Keratinocyte (primary cell): Measurements from ENCODE around the gene ZMIZ1. TPM values are rescaled to one million over a fixed set of nuclear protein-coding genes. Genes with fewer than 3 reads are reported as not detected.

Experiments used
- DNase-seq: peaks from one replicate; pipeline ENCODE4 v3.0.0-alpha.2; 2011; ENCODE audit warnings: low read depth, missing footprints, low spot score
- FAIRE-seq: peaks from 2 replicates; lab custom pipeline; 2011; peaks lifted over from hg19 to GRCh38; lab: Jason Lieb, UNC
- H2AFZ ChIP-seq: 2 replicates; pipeline ENCODE4 v1.6.0; 2012; ENCODE audit warnings: low read length, control low read depth, inconsistent platforms; ENCODE audit not compliant: control insufficient read depth
- H3K27ac ChIP-seq: 2 replicates; pipeline ENCODE4 v1.5.1; 2011; ENCODE audit warnings: low read length; ENCODE audit not compliant: control insufficient read depth, insufficient read depth
- H3K27me3 ChIP-seq: 3 replicates; pipeline ENCODE4 v1.6.0; 2011; ENCODE audit warnings: low read length; ENCODE audit not compliant: control insufficient read depth, insufficient read depth; ENCODE audit errors: extremely low read depth
- H3K36me3 ChIP-seq, 2 experiments: 2 replicates in 1 of 2; 3 replicates in 1 of 2; pipeline ENCODE4 v1.5.1; 2011; ENCODE audit warnings: low read length in 2 of 2, mild to moderate bottlenecking in 1 of 2; ENCODE audit not compliant: control insufficient read depth in 2 of 2, insufficient read depth in 2 of 2; ENCODE audit errors: extremely low read depth in 1 of 2
- H3K4me1 ChIP-seq: 3 replicates; pipeline ENCODE4 v1.5.1; 2011; ENCODE audit warnings: low read length; ENCODE audit not compliant: control insufficient read depth, insufficient read depth; ENCODE audit errors: extremely low read depth
- H3K4me2 ChIP-seq: 3 replicates; pipeline ENCODE4 v1.6.0; 2011; ENCODE audit warnings: low read depth, low read length; ENCODE audit not compliant: control insufficient read depth, insufficient read depth; ENCODE audit errors: extremely low read depth
- H3K4me3 ChIP-seq, 3 experiments: fragments of 200-600 bp in 1 of 3; sonication (generic) in 1 of 3; 2 replicates in 2 of 3; 3 replicates in 1 of 3; pipeline ENCODE4 v1.5.1; 2011 to 2016; ENCODE audit warnings: low read length in 3 of 3, mild to moderate bottlenecking in 3 of 3, control low read depth in 2 of 3, inconsistent platforms in 1 of 3, low read depth in 1 of 3, mixed read lengths in 1 of 3, mixed run types in 1 of 3, moderate library complexity in 1 of 3; ENCODE audit not compliant: control insufficient read depth in 2 of 3, insufficient read depth in 2 of 3; ENCODE audit errors: extremely low read depth in 1 of 3
- H3K79me2 ChIP-seq: 2 replicates; pipeline ENCODE4 v1.6.0; 2012; ENCODE audit warnings: low read length; ENCODE audit not compliant: control insufficient read depth, insufficient read depth
- H3K9ac ChIP-seq: 3 replicates; pipeline ENCODE4 v1.6.0; 2011; ENCODE audit warnings: low read length; ENCODE audit not compliant: control insufficient read depth, insufficient read depth; ENCODE audit errors: extremely low read depth
- H3K9me1 ChIP-seq: 3 replicates; pipeline ENCODE4 v1.6.0; 2011; ENCODE audit warnings: low read length; ENCODE audit not compliant: control insufficient read depth, insufficient read depth; ENCODE audit errors: extremely low read depth
- H3K9me3 ChIP-seq: 2 replicates; pipeline ENCODE4 v1.5.1; 2012; ENCODE audit warnings: low read depth, low read length; ENCODE audit not compliant: control insufficient read depth
- H4K20me1 ChIP-seq: 3 replicates; pipeline ENCODE4 v1.6.0; 2011; ENCODE audit warnings: low read length; ENCODE audit not compliant: control insufficient read depth, insufficient read depth; ENCODE audit errors: extremely low read depth
- EZH2 ChIP-seq: IDR thresholded peaks from one replicate; pipeline ENCODE4 v1.6.1; 2012; ENCODE audit warnings: inconsistent platforms, mild to moderate bottlenecking, low read length, moderate library complexity
- dilution Hi-C: fragments of 300-500 bp; cut with MboI; formaldehyde crosslinking; loops from one replicate; pipeline ENCODE4 v1.7.0; 2020; ENCODE audit warnings: low sequenced_read_pairs; ENCODE audit not compliant: extremely low pct_ligation_motif_present
- polyA plus RNA-seq, 5 experiments: library from polyadenylated mRNA; depleted of rRNA in 3 of 5; stranded (reverse) in 3 of 5; stranded (forward) in 1 of 5; unstranded in 1 of 5; fragments of >200 nt; gene quantifications; 1 replicate in 1 of 5; 2 replicates in 3 of 5; 3 replicates in 1 of 5; pipeline versions ENCODE4 v1.2.1 to v1.2.3, GENCODE V29; 2011 to 2012; ENCODE audit warnings: missing spikeins in 2 of 5, low read depth in 1 of 5, low replicate concordance in 1 of 5
- TF ChIP-seq, protein P1 (sequence below), 3 experiments: IDR thresholded peaks in 1 of 3; conservative IDR thresholded peaks in 1 of 3; optimal IDR thresholded peaks in 1 of 3; 2 replicates in 2 of 3; 3 replicates in 1 of 3; pipeline versions ENCODE3 to v1.5.1; 2011; ENCODE audit warnings: low read length in 3 of 3, mild to moderate bottlenecking in 3 of 3, moderate library complexity in 2 of 3, control low read depth in 1 of 3, inconsistent platforms in 1 of 3; ENCODE audit not compliant: insufficient read depth in 2 of 3; ENCODE audit errors: extremely low read depth in 1 of 3

ZMIZ1 gene
- polyA plus RNA-seq, 1 donor (not counting 4 experiments of a cell fraction or from before 2014, with no cell fraction given) = 1.8 TPM

DNA sequence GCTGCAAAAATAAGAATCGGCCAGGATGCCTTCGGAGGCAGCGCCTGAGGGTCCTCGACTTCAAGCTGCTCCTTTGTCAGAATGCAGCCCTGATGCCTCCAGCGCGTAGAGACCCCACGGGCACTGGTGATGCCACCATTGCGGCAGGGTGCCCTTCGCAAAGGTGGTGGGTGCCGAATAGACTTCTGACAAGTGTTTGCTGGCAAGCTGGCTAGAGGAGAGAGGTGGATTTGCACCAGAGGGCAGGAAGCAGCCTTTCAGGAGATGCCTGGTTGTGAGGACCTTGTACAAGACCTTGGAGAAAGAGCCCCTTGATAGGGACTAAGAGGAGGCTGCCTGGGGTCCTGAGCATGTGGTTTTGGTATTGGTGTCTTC lies 175.3 kb downstream of the ZMIZ1 start:
- TF ChIP-seq, protein P1, sequence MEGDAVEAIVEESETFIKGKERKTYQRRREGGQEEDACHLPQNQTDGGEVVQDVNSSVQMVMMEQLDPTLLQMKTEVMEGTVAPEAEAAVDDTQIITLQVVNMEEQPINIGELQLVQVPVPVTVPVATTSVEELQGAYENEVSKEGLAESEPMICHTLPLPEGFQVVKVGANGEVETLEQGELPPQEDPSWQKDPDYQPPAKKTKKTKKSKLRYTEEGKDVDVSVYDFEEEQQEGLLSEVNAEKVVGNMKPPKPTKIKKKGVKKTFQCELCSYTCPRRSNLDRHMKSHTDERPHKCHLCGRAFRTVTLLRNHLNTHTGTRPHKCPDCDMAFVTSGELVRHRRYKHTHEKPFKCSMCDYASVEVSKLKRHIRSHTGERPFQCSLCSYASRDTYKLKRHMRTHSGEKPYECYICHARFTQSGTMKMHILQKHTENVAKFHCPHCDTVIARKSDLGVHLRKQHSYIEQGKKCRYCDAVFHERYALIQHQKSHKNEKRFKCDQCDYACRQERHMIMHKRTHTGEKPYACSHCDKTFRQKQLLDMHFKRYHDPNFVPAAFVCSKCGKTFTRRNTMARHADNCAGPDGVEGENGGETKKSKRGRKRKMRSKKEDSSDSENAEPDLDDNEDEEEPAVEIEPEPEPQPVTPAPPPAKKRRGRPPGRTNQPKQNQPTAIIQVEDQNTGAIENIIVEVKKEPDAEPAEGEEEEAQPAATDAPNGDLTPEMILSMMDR (optimal IDR thresholded peaks at IDR 0.05 in 1 of 3, IDR thresholded peaks at IDR 0.05 in 1 of 3, conservative IDR thresholded peaks at IDR 0.05 in 1 of 3; ENCODE audit: extremely low read depth in 1 of 3, insufficient read depth in 2 of 3, low read length in 3 of 3) = no peak
- TF ChIP-seq EZH2 = no peak
- no peak overlapping the region for H2AFZ ChIP-seq
- H3K79me2 ChIP-seq = no peaks in the 10 kb centered on the region
- dilution Hi-C loops = no loop called here
- no peak overlapping the region for H3K9ac ChIP-seq
- no peak overlapping the region for H3K27ac ChIP-seq
- H3K9me1 ChIP-seq = no peaks in the 10 kb centered on the region
- no peak for FAIRE-seq
- no peaks in the 10 kb centered on the region for H3K36me3 ChIP-seq
- H3K9me3 ChIP-seq = no peaks in the 10 kb centered on the region
- no peaks in the 10 kb centered on the region for H3K27me3 ChIP-seq
- no peak overlapping the region for H3K4me3 ChIP-seq
- H3K4me1 ChIP-seq = peaks cover 13% of the 10 kb centered on the region
- DNase-seq = no peak
- H3K4me2 ChIP-seq = no peak overlapping the region
- H4K20me1 ChIP-seq = peaks cover 3% of the 10 kb centered on the region

DNA sequence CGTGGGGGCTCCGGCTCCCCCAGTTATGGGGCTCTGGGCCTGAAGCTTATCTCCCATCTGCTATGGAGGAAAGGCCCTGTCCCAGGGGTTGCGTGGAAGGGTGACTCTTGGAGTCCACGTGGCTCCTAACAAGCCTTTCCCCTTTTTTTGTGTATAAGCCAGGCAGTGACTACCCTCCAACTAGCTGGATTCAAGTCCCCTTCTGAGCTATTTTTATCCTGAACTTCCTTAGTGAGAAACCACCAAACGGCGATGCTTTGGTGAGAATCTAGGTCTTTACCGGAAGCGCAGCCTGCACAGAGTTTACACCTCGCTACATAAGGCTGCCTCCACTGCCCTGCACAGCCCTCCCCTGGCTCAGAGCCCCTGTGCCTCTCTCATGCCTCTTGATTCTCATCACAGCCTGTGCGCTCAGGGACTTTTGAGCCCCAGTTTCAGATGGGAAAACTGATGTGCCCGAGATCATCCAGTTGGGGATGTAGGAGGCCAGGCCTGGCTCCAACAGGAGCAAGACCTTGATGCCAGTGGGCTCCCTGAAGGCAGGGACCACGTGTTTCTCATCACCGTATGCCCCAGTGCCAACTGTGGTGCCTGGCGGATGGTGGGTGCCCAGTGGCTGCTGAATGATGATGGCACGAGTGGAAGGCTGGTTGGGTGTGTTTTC lies 176.2 kb downstream of the ZMIZ1 start:
- peaks cover 3% of the 10 kb centered on the region for H4K20me1 ChIP-seq
- no peak overlapping the region for H3K27ac ChIP-seq
- H3K4me1 ChIP-seq = peaks cover 11% of the 10 kb centered on the region
- no peak overlapping the region for H2AFZ ChIP-seq
- no peak for DNase-seq
- H3K36me3 ChIP-seq = no peaks in the 10 kb centered on the region
- no peak overlapping the region for H3K4me3 ChIP-seq
- H3K79me2 ChIP-seq = no peaks in the 10 kb centered on the region
- H3K9me1 ChIP-seq = no peaks in the 10 kb centered on the region
- no peaks in the 10 kb centered on the region for H3K27me3 ChIP-seq
- dilution Hi-C loops = no loop called here
- H3K4me2 ChIP-seq = no peak overlapping the region
- H3K9ac ChIP-seq = no peak overlapping the region
- TF ChIP-seq, protein P1 (optimal IDR thresholded peaks at IDR 0.05 in 1 of 3, IDR thresholded peaks at IDR 0.05 in 1 of 3, conservative IDR thresholded peaks at IDR 0.05 in 1 of 3; ENCODE audit: extremely low read depth in 1 of 3, insufficient read depth in 2 of 3, low read length in 3 of 3) = no peak
- no peak for TF ChIP-seq EZH2
- no peak for FAIRE-seq
- no peaks in the 10 kb centered on the region for H3K9me3 ChIP-seq
